ENCODE measurements around the gene RARRES2. TPM values are rescaled to one million over a fixed set of nuclear protein-coding genes. Genes with fewer than 3 reads are reported as not detected.
A peak's percentile ranks its signal among the peaks of the same experiment; 100 is the strongest.

Gene RARRES2
- total RNA-seq, 2 experiments from 2014 or later = not detected

DNA sequence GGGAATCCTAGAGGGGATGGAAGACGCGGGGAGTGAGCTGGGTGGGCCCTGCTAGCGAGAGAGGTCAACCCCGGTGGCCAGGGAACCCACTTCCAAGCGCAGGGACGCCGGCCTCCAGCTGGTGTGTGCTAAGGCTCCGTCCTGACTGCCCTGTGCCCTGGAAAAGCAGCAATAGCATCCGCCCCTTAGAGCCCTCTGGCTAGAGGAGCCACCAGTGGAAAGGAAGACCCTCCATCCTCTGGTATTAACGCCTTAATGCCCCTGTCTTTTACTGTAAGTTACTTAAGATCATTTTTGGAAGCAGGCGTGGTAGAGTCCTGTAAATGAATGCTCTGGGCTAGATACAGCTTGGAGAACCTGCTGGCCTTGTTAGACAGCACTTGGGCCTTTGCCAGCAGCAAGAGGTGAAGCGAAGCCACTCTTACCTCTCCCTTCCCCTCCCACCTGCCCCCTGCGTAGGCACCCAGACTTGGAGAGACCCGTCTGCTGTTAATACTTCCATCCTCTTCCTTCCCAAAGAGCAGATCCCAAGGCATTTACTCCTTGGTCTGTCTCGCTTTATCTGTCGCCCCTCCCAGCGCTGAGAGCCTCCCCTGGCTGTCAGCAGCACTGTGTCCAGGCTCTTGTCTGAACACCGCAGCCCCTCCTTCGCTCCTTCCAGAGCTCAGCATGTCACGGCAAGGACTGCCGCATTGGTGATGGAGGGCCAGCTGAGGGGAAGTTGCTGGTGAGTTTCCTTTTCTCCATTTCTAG is 31.8 kb upstream of the RARRES2 start:
- no peaks in the 10 kb centered on the region for H3K27me3 Mint-ChIP-seq
- DNase-seq (no peak), ATAC-seq (no peak)
- peaks cover 8% of the 10 kb centered on the region for H3K36me3 Mint-ChIP-seq
- CTCF ChIA-PET = no interaction called here
- H3K27ac Mint-ChIP-seq = peak overlapping the region; percentile 19
- peaks cover 41% of the 10 kb centered on the region for H3K4me1 Mint-ChIP-seq
- no peaks in the 10 kb centered on the region for H3K9me3 Mint-ChIP-seq (ENCODE audit: low read depth)
- H3K4me3 Mint-ChIP-seq = no peak overlapping the region

GRCh38 chr7:150372271-150373048 is 31.0 kb upstream of the RARRES2 start:
- peaks cover 39% of the 10 kb centered on the region for H3K4me1 Mint-ChIP-seq

DNA sequence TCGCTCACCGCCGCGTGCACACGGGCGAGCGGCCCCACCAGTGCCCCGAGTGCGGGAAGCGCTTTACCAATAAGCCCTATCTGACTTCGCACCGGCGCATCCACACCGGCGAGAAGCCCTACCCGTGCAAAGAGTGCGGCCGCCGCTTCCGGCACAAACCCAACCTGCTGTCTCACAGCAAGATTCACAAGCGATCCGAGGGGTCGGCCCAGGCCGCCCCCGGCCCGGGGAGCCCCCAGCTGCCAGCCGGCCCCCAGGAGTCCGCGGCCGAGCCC is 30.5 kb upstream of the RARRES2 start:
- DNase-seq (no peak), ATAC-seq (no peak)
- peaks cover 41% of the 10 kb centered on the region for H3K4me1 Mint-ChIP-seq
- H3K27me3 Mint-ChIP-seq = no peaks in the 10 kb centered on the region
- H3K9me3 Mint-ChIP-seq (ENCODE audit: low read depth) = no peaks in the 10 kb centered on the region
- H3K4me3 Mint-ChIP-seq = no peak overlapping the region
- H3K27ac Mint-ChIP-seq = no peak overlapping the region
- CTCF ChIA-PET = interaction anchor here (7.9 kb wide), 1 partner anchor 16 kb away, joined by 56 read pairs; no protein-coding TSS in a partner anchor
- H3K36me3 Mint-ChIP-seq = peaks cover 8% of the 10 kb centered on the region

More at GRCh38 chr7:150372271-150373048, 31.0 kb upstream of the RARRES2 start:
- Mint-ChIP-seq H3K4me3 (no peak overlapping the region), H3K27me3 (no peaks in the 10 kb centered on the region), H3K27ac (peak overlapping the region; percentile 19), H3K9me3 (ENCODE audit: low read depth) (no peaks in the 10 kb centered on the region), H3K36me3 (peaks cover 8% of the 10 kb centered on the region)
- ATAC-seq (no peak), DNase-seq (no peak)
- CTCF ChIA-PET = interaction anchor here (7.9 kb wide), 1 partner anchor 17 kb away, joined by 56 read pairs; no protein-coding TSS in a partner anchor

- H3K36me3 Mint-ChIP-seq = peaks cover 8% of the 10 kb centered on the region
Measured at GRCh38 chr7:150371131-150371995, 29.9 kb upstream of the RARRES2 start.

GRCh38 chr7:150370612-150371071 is 29.2 kb upstream of the RARRES2 start:
- DNase-seq = no peak
- CTCF ChIA-PET = interaction anchor here (1.7 to 7.9 kb wide), 2 partner anchors 15 to 36 kb away, joined by 4 to 56 read pairs; no protein-coding TSS in a partner anchor

More at GRCh38 chr7:150371131-150371995, 29.9 kb upstream of the RARRES2 start:
- Mint-ChIP-seq H3K27ac (no peak overlapping the region), H3K27me3 (no peaks in the 10 kb centered on the region), H3K4me3 (no peak overlapping the region), H3K9me3 (ENCODE audit: low read depth) (no peaks in the 10 kb centered on the region), H3K4me1 (peaks cover 38% of the 10 kb centered on the region)
- ATAC-seq = no peak
- CTCF ChIA-PET = interaction anchor here (1.7 to 7.9 kb wide), 2 partner anchors 16 to 35 kb away, joined by 4 to 56 read pairs; no protein-coding TSS in a partner anchor
- no peak for DNase-seq

DNA sequence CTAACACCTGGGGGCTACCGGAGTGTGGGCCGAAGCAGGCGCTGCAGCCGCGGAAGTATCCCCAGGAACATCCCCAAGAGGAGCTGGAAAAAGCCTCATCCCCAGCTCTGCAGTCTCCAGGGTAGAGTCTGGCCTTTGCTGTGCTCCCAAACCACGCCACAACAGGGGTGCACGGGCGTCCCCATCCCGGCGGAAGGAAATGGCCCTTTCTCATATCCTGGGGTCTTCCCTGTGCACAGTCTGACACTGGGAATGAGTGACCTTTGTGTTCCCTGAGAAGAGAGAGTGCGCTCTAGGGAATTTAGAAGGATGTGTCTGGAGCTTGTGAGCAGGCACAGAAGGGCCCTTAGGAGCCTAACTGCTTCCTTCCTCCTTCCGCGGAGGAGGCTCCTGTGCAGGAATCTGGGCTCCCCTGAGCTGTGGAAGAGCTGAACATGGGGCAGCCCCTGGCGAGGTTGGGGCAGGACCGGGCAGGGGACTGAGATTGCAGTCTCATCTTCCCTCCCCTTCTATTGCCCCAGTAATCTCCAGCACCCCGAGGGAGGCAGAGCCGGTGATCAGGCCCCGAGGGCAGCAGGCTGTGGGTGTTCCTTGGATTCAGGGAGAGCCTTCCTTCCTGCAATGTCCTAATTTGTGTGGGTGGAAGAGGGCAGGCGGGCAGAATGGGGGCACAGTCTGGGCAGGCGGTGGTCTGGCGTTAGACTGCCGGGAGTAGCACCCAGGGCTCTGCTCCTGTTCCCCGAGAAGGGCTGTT is 28.5 kb upstream of the RARRES2 start:
- DNase-seq (no peak), ATAC-seq (no peak)
- Mint-ChIP-seq H3K4me3 (peak overlapping the region; percentile 95), H3K9me3 (ENCODE audit: low read depth) (no peaks in the 10 kb centered on the region), H3K27ac (peak overlapping the region; percentile 95), H3K4me1 (peaks cover 29% of the 10 kb centered on the region), H3K27me3 (no peaks in the 10 kb centered on the region), H3K36me3 (peaks cover 8% of the 10 kb centered on the region)
- CTCF ChIA-PET = interaction anchor here (1.7 to 7.9 kb wide), 2 partner anchors 14 to 37 kb away, joined by 4 to 56 read pairs; no protein-coding TSS in a partner anchor

More at GRCh38 chr7:150370612-150371071, 29.2 kb upstream of the RARRES2 start:
- no peaks in the 10 kb centered on the region for H3K27me3 Mint-ChIP-seq
- peaks cover 8% of the 10 kb centered on the region for H3K36me3 Mint-ChIP-seq
- ATAC-seq = no peak
- no peak overlapping the region for H3K4me3 Mint-ChIP-seq
- peak overlapping the region; percentile 59 for H3K27ac Mint-ChIP-seq
- H3K4me1 Mint-ChIP-seq = peaks cover 31% of the 10 kb centered on the region
- H3K9me3 Mint-ChIP-seq (ENCODE audit: low read depth) = no peaks in the 10 kb centered on the region

DNA sequence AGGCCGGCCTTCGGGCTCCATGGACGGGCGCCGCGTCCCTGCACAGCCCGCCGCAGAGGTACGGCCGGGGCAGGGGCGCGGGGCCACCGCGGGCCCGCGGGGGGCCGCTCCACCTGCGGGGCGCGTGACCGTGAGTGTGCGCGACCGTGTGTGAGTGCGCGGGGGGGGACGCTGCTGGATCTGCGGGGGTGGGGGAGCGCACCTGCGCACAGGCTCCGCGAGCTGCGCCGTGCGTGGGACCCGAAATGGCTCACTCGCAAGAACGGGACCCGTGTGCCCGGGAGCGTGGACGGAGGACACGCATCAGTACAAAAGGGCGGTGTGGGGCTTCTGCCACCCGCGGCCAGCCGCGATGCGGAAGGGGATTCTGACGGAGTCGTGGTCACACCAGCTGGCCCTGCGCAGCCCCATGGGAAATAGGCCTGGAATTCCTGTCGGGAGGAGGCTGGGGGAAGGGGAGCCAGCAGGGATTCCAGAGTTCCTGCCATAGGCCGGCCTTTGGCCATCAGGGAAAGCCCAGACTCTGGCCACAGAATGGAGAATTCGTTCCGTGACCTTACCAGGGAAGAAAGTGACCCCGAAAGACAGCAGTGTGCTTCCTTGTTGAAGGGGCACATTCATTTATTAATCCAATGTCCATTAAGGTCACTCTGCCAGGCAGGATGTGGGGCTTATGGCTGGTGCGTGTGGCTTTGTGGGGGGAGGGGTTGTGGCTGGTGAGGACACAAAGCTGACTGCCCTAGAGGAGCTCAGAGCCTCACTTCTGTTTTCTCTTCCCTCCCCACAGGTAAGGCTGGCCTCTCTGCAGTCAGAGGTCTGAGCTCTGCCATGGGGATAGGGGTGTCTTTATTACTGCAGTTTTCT is 27.7 kb upstream of the RARRES2 start:
- Mint-ChIP-seq H3K4me3 (peak overlapping the region; percentile 95), H3K27ac (peak overlapping the region; percentile 95), H3K36me3 (peaks cover 8% of the 10 kb centered on the region), H3K4me1 (peaks cover 32% of the 10 kb centered on the region), H3K9me3 (ENCODE audit: low read depth) (no peaks in the 10 kb centered on the region), H3K27me3 (no peaks in the 10 kb centered on the region)
- DNase-seq (peak; percentile 65), ATAC-seq (peak; percentile 13)
- CTCF ChIA-PET = interaction anchor here (1.7 to 7.9 kb wide), 2 partner anchors 14 to 38 kb away, joined by 4 to 56 read pairs; no protein-coding TSS in a partner anchor

- peak; percentile 89 for DNase-seq
- Mint-ChIP-seq H3K4me1 (peaks cover 37% of the 10 kb centered on the region), H3K27me3 (no peaks in the 10 kb centered on the region), H3K9me3 (ENCODE audit: low read depth) (no peaks in the 10 kb centered on the region), H3K4me3 (peak within 1 kb of the TSS; percentile 95), H3K36me3 (peaks cover 7% of the 10 kb centered on the region), H3K27ac (peak within 1 kb of the TSS; percentile 95)
- peak; percentile 78 for ATAC-seq
- CTCF ChIA-PET = interaction anchor here (7.9 kb wide), 1 partner anchor 13 kb away, joined by 56 read pairs; no protein-coding TSS in a partner anchor
Measured at GRCh38 chr7:150368096-150368883, 26.9 kb upstream of the RARRES2 start, which contains the start of gene REPIN1. Gene REPIN1 (plus strand): TSS chr7:150368822. CDS start chr7:150369712, 890 bp downstream.

DNA sequence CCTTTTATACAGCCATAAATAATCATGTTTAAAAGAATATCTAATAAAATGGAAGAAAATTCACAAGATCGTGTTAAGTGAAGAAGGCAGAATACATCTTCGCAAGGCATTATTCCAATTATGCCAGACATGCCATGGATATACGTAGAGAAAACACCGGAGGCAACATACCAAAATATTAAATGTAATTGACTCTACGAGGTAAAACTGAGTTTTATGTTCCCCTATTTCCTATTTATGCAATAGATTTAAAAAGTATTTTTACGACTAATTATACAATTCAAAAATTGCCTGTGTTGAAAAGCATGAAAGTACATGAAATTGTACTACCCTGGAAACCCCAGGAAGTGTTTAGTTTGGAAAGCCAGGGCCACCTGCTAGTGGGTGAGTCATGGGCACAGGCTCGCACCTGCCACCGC is 26.3 kb upstream of the RARRES2 start:
- Mint-ChIP-seq H3K4me1 (peaks cover 37% of the 10 kb centered on the region), H3K27ac (peak overlapping the region; percentile 82), H3K4me3 (peak overlapping the region; percentile 95), H3K9me3 (ENCODE audit: low read depth) (no peaks in the 10 kb centered on the region), H3K27me3 (no peaks in the 10 kb centered on the region), H3K36me3 (peaks cover 4% of the 10 kb centered on the region)
- CTCF ChIA-PET = interaction anchor here (7.9 kb wide), 1 partner anchor 12 kb away, joined by 56 read pairs; no protein-coding TSS in a partner anchor
- DNase-seq (no peak), ATAC-seq (no peak)

GRCh38 chr7:150365673-150366398 is 24.4 kb upstream of the RARRES2 start:
- no peak overlapping the region for H3K4me3 Mint-ChIP-seq
- DNase-seq (no peak), ATAC-seq (no peak)
- CTCF ChIA-PET = interaction anchor here (1.2 to 7.9 kb wide), 3 partner anchors 10 to 42 kb away, joined by 3 to 56 read pairs (median 4); partner anchors contain the start of genes ACTR3C and LRRC61
- no peaks in the 10 kb centered on the region for H3K9me3 Mint-ChIP-seq (ENCODE audit: low read depth)
- peaks cover 1% of the 10 kb centered on the region for H3K36me3 Mint-ChIP-seq
- no peaks in the 10 kb centered on the region for H3K27me3 Mint-ChIP-seq
- peaks cover 35% of the 10 kb centered on the region for H3K4me1 Mint-ChIP-seq
- no peak overlapping the region for H3K27ac Mint-ChIP-seq
